GM13977 (cell line): ENCODE results near the gene CIB2.

ENCODE experiments used
- DNase-seq: peaks from one replicate; pipeline ENCODE4 v3.0.0; 2012; ENCODE audit warnings: low spot score
- in situ Hi-C: fragments of 300-500 bp; cut with MboI; formaldehyde crosslinking; loops from one replicate; pipeline ENCODE4 v1.12.0; 2022; ENCODE audit warnings: low sequenced_read_pairs, low pct_unique_long_range_greater_than_20kb, mixed read lengths, inconsistent platforms; ENCODE audit not compliant: unreplicated experiment
- TF ChIP-seq, protein P1 (sequence below): IDR thresholded peaks from 2 replicates; pipeline ENCODE4 v1.5.1; 2012; ENCODE audit warnings: mild to moderate bottlenecking, control low read depth; ENCODE audit not compliant: insufficient read depth; ENCODE audit errors: extremely low read depth, missing control alignments

Gene CIB2

GRCh38 chr15:78075490-78076230 is 55.6 kb downstream of the CIB2 start:
- DNase-seq = no peak
- TF ChIP-seq, protein P1, sequence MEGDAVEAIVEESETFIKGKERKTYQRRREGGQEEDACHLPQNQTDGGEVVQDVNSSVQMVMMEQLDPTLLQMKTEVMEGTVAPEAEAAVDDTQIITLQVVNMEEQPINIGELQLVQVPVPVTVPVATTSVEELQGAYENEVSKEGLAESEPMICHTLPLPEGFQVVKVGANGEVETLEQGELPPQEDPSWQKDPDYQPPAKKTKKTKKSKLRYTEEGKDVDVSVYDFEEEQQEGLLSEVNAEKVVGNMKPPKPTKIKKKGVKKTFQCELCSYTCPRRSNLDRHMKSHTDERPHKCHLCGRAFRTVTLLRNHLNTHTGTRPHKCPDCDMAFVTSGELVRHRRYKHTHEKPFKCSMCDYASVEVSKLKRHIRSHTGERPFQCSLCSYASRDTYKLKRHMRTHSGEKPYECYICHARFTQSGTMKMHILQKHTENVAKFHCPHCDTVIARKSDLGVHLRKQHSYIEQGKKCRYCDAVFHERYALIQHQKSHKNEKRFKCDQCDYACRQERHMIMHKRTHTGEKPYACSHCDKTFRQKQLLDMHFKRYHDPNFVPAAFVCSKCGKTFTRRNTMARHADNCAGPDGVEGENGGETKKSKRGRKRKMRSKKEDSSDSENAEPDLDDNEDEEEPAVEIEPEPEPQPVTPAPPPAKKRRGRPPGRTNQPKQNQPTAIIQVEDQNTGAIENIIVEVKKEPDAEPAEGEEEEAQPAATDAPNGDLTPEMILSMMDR = no peak
- in situ Hi-C loops = no loop called here

DNA sequence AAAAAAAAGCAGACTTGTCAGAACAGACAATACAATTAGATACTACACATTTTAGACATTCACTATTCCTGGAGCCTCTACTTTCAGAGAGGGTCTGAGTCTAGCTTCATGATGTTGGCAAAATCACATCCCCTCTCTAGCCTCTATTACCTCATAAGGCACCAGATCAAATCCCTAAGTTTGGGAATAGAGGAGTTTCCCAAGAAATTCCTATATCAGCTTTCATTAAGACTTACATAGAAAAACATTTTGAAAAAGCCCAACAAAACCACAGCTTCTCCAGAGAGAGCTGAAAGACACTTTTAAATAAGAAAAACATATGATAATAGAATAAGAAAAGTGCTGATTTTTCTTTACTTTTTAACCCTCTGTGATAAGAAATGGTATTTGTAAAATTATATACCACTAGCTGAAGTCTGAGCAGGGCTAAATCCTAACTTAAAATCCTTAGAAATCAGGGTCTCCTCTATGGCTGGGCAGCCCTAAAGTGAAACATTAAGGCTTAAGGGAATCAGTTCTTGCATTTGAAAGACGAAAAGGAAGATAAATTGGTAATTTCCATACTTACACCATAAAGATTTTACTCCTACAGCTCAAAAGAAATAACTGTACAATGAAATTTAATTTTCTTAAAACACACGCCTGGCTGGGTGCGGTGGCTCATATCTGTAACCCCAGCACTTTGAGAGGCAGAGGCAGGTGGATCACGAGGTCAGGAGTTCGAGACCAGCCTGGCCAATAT is 58.0 kb downstream of the CIB2 start:
- TF ChIP-seq, protein P1 = no peak
- no peak for DNase-seq
- in situ Hi-C loops = no loop called here

GRCh38 chr15:78072080-78072892 is 59.0 kb downstream of the CIB2 start:
- in situ Hi-C loops = no loop called here
- DNase-seq = no peak
- TF ChIP-seq, protein P1 = no peak

DNA sequence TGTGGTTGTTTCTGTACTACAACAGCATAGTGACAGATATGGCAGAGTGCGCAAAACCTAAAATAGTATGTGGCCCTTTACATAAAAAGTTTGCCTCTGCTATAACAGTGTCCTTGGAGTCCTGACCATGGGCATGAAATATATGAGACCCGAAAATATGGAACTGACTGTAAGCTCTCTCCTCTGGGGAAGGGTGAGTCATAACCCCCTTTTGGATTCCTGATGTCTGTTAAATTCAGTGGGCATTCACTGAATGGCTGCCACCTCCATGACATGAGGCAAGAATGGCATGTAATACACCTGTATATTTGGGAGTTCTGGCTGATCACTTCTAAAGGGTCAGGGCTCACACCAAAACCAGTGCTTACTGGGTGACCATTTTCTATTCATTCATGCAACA is 59.9 kb downstream of the CIB2 start:
- TF ChIP-seq, protein P1 = no peak
- no peak for DNase-seq
- in situ Hi-C loops = no loop called here

- TF ChIP-seq, protein P1 = no peak
- in situ Hi-C loops = no loop called here
- no peak for DNase-seq
Observed at GRCh38 chr15:78070049-78070700, 61.1 kb downstream of the CIB2 start.

GRCh38 chr15:78069462-78070029 is 61.7 kb downstream of the CIB2 start:
- TF ChIP-seq, protein P1 = peak; percentile 26
- no peak for DNase-seq
- in situ Hi-C loops = no loop called here
